Stromal cell of bone marrow (primary cell): ENCODE results near the gene PLA2G1B.
"Not testable (repeated sequence)": the region's sequence is repeated elsewhere in the genome, so short reads cannot be mapped to it uniquely, and the experiment has no call there.

ENCODE experiments used
- DNase-seq: peaks from one replicate; pipeline ENCODE4 v3.0.0-alpha.2; 2012; ENCODE audit warnings: low read depth

PLA2G1B gene

GRCh38 chr12:120358412-120359100, 31.0 kb upstream of the PLA2G1B start:
- DNase-seq = no peak

- no peak for DNase-seq
These were observed 29.5 kb upstream of the PLA2G1B start for GRCh38 chr12:120357104-120357503.

- DNase-seq = peak; percentile 45
These were observed 29.0 kb upstream of the PLA2G1B start for GRCh38 chr12:120356567-120357030.

- DNase-seq = no peak
These were observed 26.2 kb upstream of the PLA2G1B start for GRCh38 chr12:120353556-120354317.

- DNase-seq = no peak
These were observed 25.6 kb upstream of the PLA2G1B start for GRCh38 chr12:120353136-120353535.

GRCh38 chr12:120352117-120352516, 24.5 kb upstream of the PLA2G1B start:
- peak; percentile 48 for DNase-seq

GRCh38 chr12:120350576-120351350, 23.2 kb upstream of the PLA2G1B start:
- DNase-seq = no peak

- DNase-seq = no peak
These were observed 20.2 kb upstream of the PLA2G1B start for GRCh38 chr12:120347766-120348165.

GRCh38 chr12:120346681-120347080, 19.1 kb upstream of the PLA2G1B start:
- DNase-seq = no peak

- DNase-seq = no peak
These were observed 18.5 kb upstream of the PLA2G1B start for GRCh38 chr12:120346031-120346430.

GRCh38 chr12:120343692-120344091, 16.1 kb upstream of the PLA2G1B start:
- no peak for DNase-seq

- DNase-seq = no peak
These were observed 15.5 kb upstream of the PLA2G1B start for GRCh38 chr12:120343039-120343537.

GRCh38 chr12:120342175-120343038, 14.8 kb upstream of the PLA2G1B start:
- no peak for DNase-seq

GRCh38 chr12:120339256-120339655, 11.7 kb upstream of the PLA2G1B start:
- DNase-seq = no peak

- DNase-seq = no peak
These were observed 10.2 kb upstream of the PLA2G1B start for GRCh38 chr12:120337730-120338129.

- DNase-seq = not testable (repeated sequence)
These were observed 8.8 kb upstream of the PLA2G1B start for GRCh38 chr12:120336392-120336791.

GRCh38 chr12:120335447-120335846, 7.9 kb upstream of the PLA2G1B start:
- DNase-seq = peak; percentile 4

GRCh38 chr12:120332523-120332922, 4.9 kb upstream of the PLA2G1B start:
- DNase-seq = no peak

GRCh38 chr12:120332041-120332440, 4.5 kb upstream of the PLA2G1B start:
- no peak for DNase-seq

- DNase-seq = no peak
These were observed 3.8 kb upstream of the PLA2G1B start for GRCh38 chr12:120331390-120331789.

GRCh38 chr12:120328228-120328627, 649 bp upstream of the PLA2G1B start:
- DNase-seq = no peak
